Measurements from ENCODE around the gene PSMB5. TPM values are rescaled to one million over a fixed set of nuclear protein-coding genes. Genes with fewer than 3 reads are reported as not detected.

The PSMB5 gene
- total and polyA plus RNA-seq, 9 of the 15 experiments (the other 6 are each of a cell fraction or from before 2014, with no cell fraction given) = 198 to 1,870 (median 269) TPM

DNA sequence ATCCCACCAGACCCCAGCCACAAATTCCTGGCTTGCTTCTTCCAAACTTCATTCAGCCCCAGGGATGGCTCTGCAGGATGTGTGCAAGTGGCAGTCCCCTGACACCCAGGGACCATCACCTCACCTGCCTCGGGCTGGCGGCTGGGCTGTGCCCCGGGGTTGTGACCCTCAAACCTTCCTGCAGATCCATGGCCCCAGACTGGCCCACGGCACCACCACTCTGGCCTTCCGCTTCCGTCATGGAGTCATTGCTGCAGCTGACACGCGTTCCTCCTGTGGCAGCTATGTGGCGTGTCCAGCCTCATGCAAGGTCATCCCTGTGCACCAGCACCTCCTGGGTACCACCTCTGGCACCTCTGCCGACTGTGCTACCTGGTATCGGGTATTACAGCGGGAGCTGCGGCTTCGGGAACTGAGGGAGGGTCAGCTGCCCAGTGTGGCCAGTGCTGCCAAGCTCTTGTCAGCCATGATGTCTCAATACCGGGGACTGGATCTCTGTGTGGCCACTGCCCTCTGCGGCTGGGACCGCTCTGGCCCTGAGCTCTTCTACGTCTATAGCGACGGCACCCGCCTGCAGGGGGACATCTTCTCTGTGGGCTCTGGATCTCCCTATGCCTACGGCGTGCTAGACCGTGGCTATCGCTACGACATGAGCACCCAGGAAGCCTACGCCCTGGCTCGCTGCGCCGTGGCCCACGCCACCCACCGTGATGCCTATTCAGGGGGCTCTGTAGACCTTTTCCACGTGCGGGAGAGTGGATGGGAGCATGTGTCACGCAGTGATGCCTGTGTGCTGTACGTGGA is 7.7 kb upstream of the PSMB5 start, which contains the start of gene PSMB11:
PSMB11 (plus strand) TSS at position 51 of the 804 bp plus-strand sequence; CDS start at position 65, 14 bp downstream.
- Histone ChIP-seq H3K9me1 (ENCODE audit: control insufficient read depth, insufficient read depth, low read length) (no peaks in the 10 kb centered on the region), H3K9ac (ENCODE audit: insufficient read depth in 1 of 2, low read depth in 2 of 2, low read length in 2 of 2) (peak within 1 kb of the TSS in 1 of 2 experiments; percentile 50; a peak in 1 of 4 replicates), H3K27ac (ENCODE audit: extremely low read depth, low read depth, low read length) (no peak within 1 kb of the TSS), H3K4me1 (replicated peaks in 1 of 2; ENCODE audit: control insufficient read depth in 2 of 2, insufficient read depth in 2 of 2, low read length in 2 of 2) (peaks cover 15 to 31% of the 10 kb centered on the region in 2 experiments), H4K20me1 (replicated peaks; ENCODE audit: control insufficient read depth, insufficient read depth, low read length) (no peaks in the 10 kb centered on the region), H3K4me3 (no peak within 1 kb of the TSS), H2AFZ (ENCODE audit: low read depth, low read length) (no peak within 1 kb of the TSS), H3K4me2 (ENCODE audit: insufficient read depth, low read length) (no peak within 1 kb of the TSS), H3K27me3 (ENCODE audit: control insufficient read depth in 2 of 2, insufficient read depth in 2 of 2, low read length in 2 of 2) (no peaks in the 10 kb centered on the region), H3K36me3 (ENCODE audit: control insufficient read depth, insufficient read depth, low read length) (no peaks in the 10 kb centered on the region), H3K9me3 (replicated peaks; ENCODE audit: control insufficient read depth, insufficient read depth, low read depth, low read length) (no peaks in the 10 kb centered on the region), H3K79me2 (ENCODE audit: control insufficient read depth, insufficient read depth, low read length) (no peaks in the 10 kb centered on the region)
- intact Hi-C loops (cut with micrococcal nuclease) = no loop called here
- TF ChIP-seq, protein P1, sequence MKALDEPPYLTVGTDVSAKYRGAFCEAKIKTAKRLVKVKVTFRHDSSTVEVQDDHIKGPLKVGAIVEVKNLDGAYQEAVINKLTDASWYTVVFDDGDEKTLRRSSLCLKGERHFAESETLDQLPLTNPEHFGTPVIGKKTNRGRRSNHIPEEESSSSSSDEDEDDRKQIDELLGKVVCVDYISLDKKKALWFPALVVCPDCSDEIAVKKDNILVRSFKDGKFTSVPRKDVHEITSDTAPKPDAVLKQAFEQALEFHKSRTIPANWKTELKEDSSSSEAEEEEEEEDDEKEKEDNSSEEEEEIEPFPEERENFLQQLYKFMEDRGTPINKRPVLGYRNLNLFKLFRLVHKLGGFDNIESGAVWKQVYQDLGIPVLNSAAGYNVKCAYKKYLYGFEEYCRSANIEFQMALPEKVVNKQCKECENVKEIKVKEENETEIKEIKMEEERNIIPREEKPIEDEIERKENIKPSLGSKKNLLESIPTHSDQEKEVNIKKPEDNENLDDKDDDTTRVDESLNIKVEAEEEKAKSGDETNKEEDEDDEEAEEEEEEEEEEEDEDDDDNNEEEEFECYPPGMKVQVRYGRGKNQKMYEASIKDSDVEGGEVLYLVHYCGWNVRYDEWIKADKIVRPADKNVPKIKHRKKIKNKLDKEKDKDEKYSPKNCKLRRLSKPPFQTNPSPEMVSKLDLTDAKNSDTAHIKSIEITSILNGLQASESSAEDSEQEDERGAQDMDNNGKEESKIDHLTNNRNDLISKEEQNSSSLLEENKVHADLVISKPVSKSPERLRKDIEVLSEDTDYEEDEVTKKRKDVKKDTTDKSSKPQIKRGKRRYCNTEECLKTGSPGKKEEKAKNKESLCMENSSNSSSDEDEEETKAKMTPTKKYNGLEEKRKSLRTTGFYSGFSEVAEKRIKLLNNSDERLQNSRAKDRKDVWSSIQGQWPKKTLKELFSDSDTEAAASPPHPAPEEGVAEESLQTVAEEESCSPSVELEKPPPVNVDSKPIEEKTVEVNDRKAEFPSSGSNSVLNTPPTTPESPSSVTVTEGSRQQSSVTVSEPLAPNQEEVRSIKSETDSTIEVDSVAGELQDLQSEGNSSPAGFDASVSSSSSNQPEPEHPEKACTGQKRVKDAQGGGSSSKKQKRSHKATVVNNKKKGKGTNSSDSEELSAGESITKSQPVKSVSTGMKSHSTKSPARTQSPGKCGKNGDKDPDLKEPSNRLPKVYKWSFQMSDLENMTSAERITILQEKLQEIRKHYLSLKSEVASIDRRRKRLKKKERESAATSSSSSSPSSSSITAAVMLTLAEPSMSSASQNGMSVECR (CRISPR knock-in tag; IDR thresholded peaks at IDR 0.05) = no peak
- TF ChIP-seq ZNF780A (CRISPR knock-in tag; IDR thresholded peaks at IDR 0.05) (no peak), MCM7 (IDR thresholded peaks at IDR 0.05) (no peak), GTF2A2 (tag; IDR thresholded peaks at IDR 0.05) (no peak), RBM15 (IDR thresholded peaks at IDR 0.05; ENCODE audit: insufficient read depth, low read length) (no peak), ZNF217 (CRISPR knock-in tag; IDR thresholded peaks at IDR 0.05) (no peak), GTF2E2 (tag; IDR thresholded peaks at IDR 0.05) (no peak), MAFG (tag; conservative IDR thresholded peaks at IDR 0.05) (no peak), TEAD1 (CRISPR knock-in tag; IDR thresholded peaks at IDR 0.05) (no peak), PTRF (tag; IDR thresholded peaks at IDR 0.05) (no peak), ZNF586 (CRISPR knock-in tag; conservative IDR thresholded peaks at IDR 0.05) (no peak)
- TF ChIP-seq, protein P2, sequence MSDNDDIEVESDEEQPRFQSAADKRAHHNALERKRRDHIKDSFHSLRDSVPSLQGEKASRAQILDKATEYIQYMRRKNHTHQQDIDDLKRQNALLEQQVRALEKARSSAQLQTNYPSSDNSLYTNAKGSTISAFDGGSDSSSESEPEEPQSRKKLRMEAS (CRISPR knock-in tag; IDR thresholded peaks at IDR 0.05) = no peak
- TF ChIP-seq, protein P3, sequence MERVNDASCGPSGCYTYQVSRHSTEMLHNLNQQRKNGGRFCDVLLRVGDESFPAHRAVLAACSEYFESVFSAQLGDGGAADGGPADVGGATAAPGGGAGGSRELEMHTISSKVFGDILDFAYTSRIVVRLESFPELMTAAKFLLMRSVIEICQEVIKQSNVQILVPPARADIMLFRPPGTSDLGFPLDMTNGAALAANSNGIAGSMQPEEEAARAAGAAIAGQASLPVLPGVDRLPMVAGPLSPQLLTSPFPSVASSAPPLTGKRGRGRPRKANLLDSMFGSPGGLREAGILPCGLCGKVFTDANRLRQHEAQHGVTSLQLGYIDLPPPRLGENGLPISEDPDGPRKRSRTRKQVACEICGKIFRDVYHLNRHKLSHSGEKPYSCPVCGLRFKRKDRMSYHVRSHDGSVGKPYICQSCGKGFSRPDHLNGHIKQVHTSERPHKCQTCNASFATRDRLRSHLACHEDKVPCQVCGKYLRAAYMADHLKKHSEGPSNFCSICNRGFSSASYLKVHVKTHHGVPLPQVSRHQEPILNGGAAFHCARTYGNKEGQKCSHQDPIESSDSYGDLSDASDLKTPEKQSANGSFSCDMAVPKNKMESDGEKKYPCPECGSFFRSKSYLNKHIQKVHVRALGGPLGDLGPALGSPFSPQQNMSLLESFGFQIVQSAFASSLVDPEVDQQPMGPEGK (CRISPR knock-in tag; IDR thresholded peaks at IDR 0.05; ENCODE audit: borderline replicate concordance) = no peak
- ChIA-PET POLR2A (interaction anchor here (0.6 to 1.0 kb wide), 3 partner anchors 9 to 45 kb away, joined by 3 read pairs; no protein-coding TSS in a partner anchor), CTCF (ENCODE audit: low intra/inter-chr PET ratio) (no interaction called here)
- ATAC-seq (no peak), DNase-seq (ENCODE audit: extremely low read depth in 1 of 4, low spot score in 3 of 4) (no peak), FAIRE-seq (no peak)
- no TSS peak for BruUV-seq (replicated peaks)
- in situ Hi-C loops (cut with MboI) = no loop called here
- 51% methylated on average over 30 of the region's 36 CpGs for WGBS (ENCODE audit: insufficient coverage, low coverage, missing lambda C conversion rate)
